CD4-positive, alpha-beta T cell (primary cell): Measurements from ENCODE around the gene LMO4. TPM values are rescaled to one million over a fixed set of nuclear protein-coding genes. Genes with fewer than 3 reads are reported as not detected.

ENCODE experiments used
- ATAC-seq: fragments of 200-7000 bp; cut with Tn5 transposase; one replicate; pipeline ENCODE4 v1.10.0; 2022; ENCODE audit warnings: mild to moderate bottlenecking; ENCODE audit not compliant: poor library complexity
- CTCF ChIA-PET: fragments of 350-600 bp; sonication (Branson Sonifier 250); formaldehyde crosslinking; loops from one replicate; lab custom pipeline; 2021; ENCODE audit warnings: antibody characterized with exemption, inconsistent platforms; lab: Charles Lee
- POLR2A ChIA-PET: fragments of 350-600 bp; sonication (Branson Sonifier 250); formaldehyde crosslinking; loops from one replicate; lab custom pipeline; 2021; ENCODE audit warnings: antibody characterized with exemption, inconsistent platforms; lab: Charles Lee
- DNase-seq, 14 experiments: peaks; one replicate each; pipeline ENCODE4 v3.0.0-alpha.2; 2013 to 2020; ENCODE audit warnings: mixed read lengths in 2 of 14
- H3K27ac ChIP-seq, 2 donors: one replicate each; pipeline versions ENCODE4 v1.5.1 to v1.7.0; 2013; ENCODE audit warnings: low read length in 2 of 2, low read depth in 1 of 2, mild to moderate bottlenecking in 1 of 2
- H3K27me3 ChIP-seq, 2 experiments: 1 replicate in 1 of 2; 2 replicates in 1 of 2; pipeline versions ENCODE4 v1.6.1 to v1.7.0; 2013; ENCODE audit warnings: low read length in 2 of 2, control low read depth in 1 of 2, mild to moderate bottlenecking in 1 of 2, moderate library complexity in 1 of 2; ENCODE audit not compliant: insufficient read depth in 2 of 2, control insufficient read depth in 1 of 2
- H3K36me3 ChIP-seq: one replicate; pipeline ENCODE4 v1.6.1; 2013; ENCODE audit warnings: low read length, control low read depth; ENCODE audit not compliant: insufficient read depth
- H3K4me1 ChIP-seq: one replicate; pipeline ENCODE4 v1.6.1; 2013; ENCODE audit warnings: low read length, control low read depth; ENCODE audit not compliant: insufficient read depth
- H3K4me3 ChIP-seq: one replicate; pipeline ENCODE4 v1.5.1; 2013; ENCODE audit warnings: mild to moderate bottlenecking, low read length, moderate library complexity
- H3K9me3 ChIP-seq, 2 experiments: 1 replicate in 1 of 2; 2 replicates in 1 of 2; pipeline versions ENCODE4 v1.6.1 to v1.7.0; 2013; ENCODE audit warnings: low read length in 2 of 2, mild to moderate bottlenecking in 2 of 2, control low read depth in 1 of 2, moderate library complexity in 1 of 2; ENCODE audit not compliant: control insufficient read depth in 1 of 2, insufficient read depth in 1 of 2
- H3K27ac Mint-ChIP-seq: one replicate; pipeline ENCODE4 v1.8.0; 2020; ENCODE audit warnings: mixed read lengths
- H3K27me3 Mint-ChIP-seq: one replicate; pipeline ENCODE4 v1.8.0; 2021; ENCODE audit warnings: mixed read lengths
- H3K36me3 Mint-ChIP-seq: one replicate; pipeline ENCODE4 v1.8.0; 2021; ENCODE audit warnings: low read depth, mixed read lengths
- H3K4me1 Mint-ChIP-seq: one replicate; pipeline ENCODE4 v1.8.0; 2021; ENCODE audit warnings: low read depth, mixed read lengths
- H3K4me3 Mint-ChIP-seq: one replicate; pipeline ENCODE4 v1.8.0; 2020; ENCODE audit warnings: mild to moderate bottlenecking, mixed read lengths
- H3K9me3 Mint-ChIP-seq: one replicate; pipeline ENCODE4 v1.8.0; 2020; ENCODE audit warnings: mixed read lengths
- intact Hi-C, 2 experiments: fragments of 100-400 bp; cut with DNase I in 1 of 2; cut with micrococcal nuclease in 1 of 2; formaldehyde crosslinking; loops; one replicate each; pipeline versions ENCODE4 v1.15.1 to v1.9.0; 2023 to 2025; cut with DNase I, micrococcal nuclease
- total RNA-seq, 174 experiments: library from RNA in 2 of 174; stranded (reverse) in 2 of 174; gene quantifications; one replicate each; pipeline ENCODE4 v1.2.3 and lab custom pipeline; 2021 to 2026
- TF ChIP-seq, protein P1 (sequence below): fragments of 200-600 bp; IDR thresholded peaks from one replicate; pipeline ENCODE4 v1.8.0; 2022; ENCODE audit warnings: antibody characterized with exemption, mild to moderate bottlenecking

The LMO4 gene
- total RNA-seq, 2 experiments from 2014 or later, result 16.0 to 18.2 TPM

DNA sequence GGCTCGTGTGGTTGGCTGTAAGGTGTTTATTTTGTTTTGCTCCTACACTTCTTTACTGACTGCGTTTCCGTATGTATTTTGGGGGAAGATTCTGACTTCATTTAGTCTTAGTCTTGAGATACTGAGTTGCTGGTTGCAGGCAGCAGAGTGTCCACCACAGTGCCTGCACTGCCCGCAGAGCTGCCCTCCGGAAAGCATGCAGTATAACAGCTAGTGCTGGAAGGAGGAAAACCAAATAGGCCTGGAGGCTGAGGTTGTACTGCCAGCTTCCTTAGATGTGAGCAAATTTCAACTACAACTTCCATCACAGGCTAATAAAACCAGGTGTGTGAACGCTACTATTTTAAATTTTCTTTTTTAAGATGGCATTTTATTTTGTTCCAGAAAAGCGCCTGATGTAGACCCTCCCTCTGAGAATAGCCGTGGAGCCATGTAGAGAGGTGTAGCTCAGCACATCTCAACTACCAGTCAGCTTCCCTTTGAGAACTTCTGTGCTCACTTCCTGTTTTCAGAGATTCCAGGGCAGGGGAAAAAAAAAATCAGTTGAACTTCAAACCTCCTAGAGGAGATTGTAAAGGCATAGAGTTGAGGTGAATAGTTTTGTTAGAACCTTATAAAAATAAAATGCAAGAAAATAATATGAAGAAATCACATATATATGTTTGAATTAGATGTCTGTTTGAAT, 17.6 kb downstream of the LMO4 start:
- no peaks in the 10 kb centered on the region for H3K27me3 Mint-ChIP-seq
- H3K4me3 Mint-ChIP-seq, result no peak overlapping the region
- POLR2A ChIA-PET, result interaction anchor here (0.6 to 2.0 kb wide), 2 partner anchors 11 to 15 kb away, joined by 3 to 9 read pairs; no protein-coding TSS in a partner anchor
- no peak overlapping the region for H3K27ac Mint-ChIP-seq
- DNase-seq (no peak), ATAC-seq (no peak)
- H3K36me3 Mint-ChIP-seq, result peaks cover 43% of the 10 kb centered on the region
- no peaks in the 10 kb centered on the region for H3K9me3 Mint-ChIP-seq
- CTCF ChIA-PET, result interaction anchor here (0.8 kb wide), 1 partner anchor 34 kb away, joined by 5 read pairs; no protein-coding TSS in a partner anchor
- TF ChIP-seq, protein P1, sequence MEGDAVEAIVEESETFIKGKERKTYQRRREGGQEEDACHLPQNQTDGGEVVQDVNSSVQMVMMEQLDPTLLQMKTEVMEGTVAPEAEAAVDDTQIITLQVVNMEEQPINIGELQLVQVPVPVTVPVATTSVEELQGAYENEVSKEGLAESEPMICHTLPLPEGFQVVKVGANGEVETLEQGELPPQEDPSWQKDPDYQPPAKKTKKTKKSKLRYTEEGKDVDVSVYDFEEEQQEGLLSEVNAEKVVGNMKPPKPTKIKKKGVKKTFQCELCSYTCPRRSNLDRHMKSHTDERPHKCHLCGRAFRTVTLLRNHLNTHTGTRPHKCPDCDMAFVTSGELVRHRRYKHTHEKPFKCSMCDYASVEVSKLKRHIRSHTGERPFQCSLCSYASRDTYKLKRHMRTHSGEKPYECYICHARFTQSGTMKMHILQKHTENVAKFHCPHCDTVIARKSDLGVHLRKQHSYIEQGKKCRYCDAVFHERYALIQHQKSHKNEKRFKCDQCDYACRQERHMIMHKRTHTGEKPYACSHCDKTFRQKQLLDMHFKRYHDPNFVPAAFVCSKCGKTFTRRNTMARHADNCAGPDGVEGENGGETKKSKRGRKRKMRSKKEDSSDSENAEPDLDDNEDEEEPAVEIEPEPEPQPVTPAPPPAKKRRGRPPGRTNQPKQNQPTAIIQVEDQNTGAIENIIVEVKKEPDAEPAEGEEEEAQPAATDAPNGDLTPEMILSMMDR, result no peak
- H3K36me3 ChIP-seq, result peaks cover 14% of the 10 kb centered on the region
- intact Hi-C loops, result no loop called here
- H3K27ac ChIP-seq, result no peak overlapping the region
- no peaks in the 10 kb centered on the region for H3K4me1 Mint-ChIP-seq
- no peaks in the 10 kb centered on the region for H3K9me3 ChIP-seq
- H3K27me3 ChIP-seq, result no peaks in the 10 kb centered on the region
- no peaks in the 10 kb centered on the region for H3K4me1 ChIP-seq
- no peak overlapping the region for H3K4me3 ChIP-seq

DNA sequence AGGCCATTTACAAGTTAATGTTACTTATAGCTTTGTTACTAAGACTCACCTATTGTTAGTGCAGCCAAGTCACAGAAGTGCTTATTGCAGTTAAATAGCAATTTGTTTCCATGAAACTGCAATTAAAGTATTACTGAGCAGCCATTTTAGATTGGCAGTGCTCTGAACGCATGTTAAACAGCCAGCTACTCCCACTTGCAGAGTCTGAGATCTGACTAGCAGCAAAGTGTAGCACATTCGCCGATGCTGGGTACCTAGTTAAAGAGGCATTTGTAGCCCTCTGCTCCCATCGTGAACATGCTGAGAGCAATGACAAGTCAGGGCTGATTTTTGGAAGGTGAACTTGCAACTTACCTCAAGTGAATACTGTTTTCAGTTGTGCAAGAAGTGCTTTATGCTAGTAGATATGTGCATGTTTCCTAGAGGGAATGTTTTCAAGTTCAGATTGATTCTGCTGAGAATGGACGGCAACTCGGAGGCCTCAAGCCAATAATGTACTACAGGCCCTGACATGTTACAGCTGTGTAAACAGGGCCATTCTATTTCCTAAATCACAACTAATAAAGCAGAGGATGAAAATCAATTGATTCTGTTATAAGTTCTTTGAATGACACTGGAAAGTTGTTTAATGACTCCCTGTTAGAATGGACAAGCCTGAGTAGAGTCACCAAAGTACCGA, 19.8 kb downstream of the LMO4 start:
- no peak for DNase-seq
- no peaks in the 10 kb centered on the region for H3K9me3 Mint-ChIP-seq
- no peaks in the 10 kb centered on the region for H3K4me1 ChIP-seq
- H3K4me3 Mint-ChIP-seq, result no peak overlapping the region
- no peak overlapping the region for H3K27ac ChIP-seq
- H3K4me1 Mint-ChIP-seq, result no peaks in the 10 kb centered on the region
- no peaks in the 10 kb centered on the region for H3K27me3 Mint-ChIP-seq
- no peak overlapping the region for H3K4me3 ChIP-seq
- TF ChIP-seq, protein P1, result no peak
- ChIA-PET POLR2A (interaction anchor here (2.0 kb wide), 1 partner anchor 17 kb away, joined by 9 read pairs; no protein-coding TSS in a partner anchor), CTCF (no interaction called here)
- intact Hi-C loops, result no loop called here
- H3K27ac Mint-ChIP-seq, result no peak overlapping the region
- H3K9me3 ChIP-seq, result no peaks in the 10 kb centered on the region
- H3K36me3 Mint-ChIP-seq, result peaks cover 22% of the 10 kb centered on the region
- no peaks in the 10 kb centered on the region for H3K27me3 ChIP-seq
- no peak for ATAC-seq
- peaks cover 10% of the 10 kb centered on the region for H3K36me3 ChIP-seq

DNA sequence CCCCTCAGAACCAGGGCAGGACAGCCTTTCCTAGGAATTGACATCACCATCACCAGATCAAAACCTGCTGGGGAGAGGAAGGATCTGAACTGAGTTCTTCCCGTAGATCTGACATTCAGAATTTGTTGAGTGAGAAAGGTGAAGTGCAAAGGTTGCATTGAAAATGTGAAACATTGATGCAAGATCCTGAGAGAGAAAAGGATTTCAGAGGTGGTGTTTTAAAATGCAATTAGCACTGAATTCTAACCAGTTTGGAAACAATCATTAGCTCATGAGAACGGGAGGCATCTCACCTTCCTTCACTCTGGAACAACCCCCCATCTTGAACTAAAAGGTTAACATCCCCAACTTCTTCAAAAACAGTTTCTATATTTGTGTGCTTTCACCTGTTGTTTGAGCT, 20.4 kb downstream of the LMO4 start:
- H3K9me3 ChIP-seq, result no peaks in the 10 kb centered on the region
- H3K27me3 ChIP-seq, result no peaks in the 10 kb centered on the region
- Mint-ChIP-seq H3K27ac (no peak overlapping the region), H3K4me1 (no peaks in the 10 kb centered on the region), H3K27me3 (no peaks in the 10 kb centered on the region), H3K36me3 (peaks cover 16% of the 10 kb centered on the region), H3K4me3 (no peak overlapping the region), H3K9me3 (no peaks in the 10 kb centered on the region)
- H3K27ac ChIP-seq, result no peak overlapping the region
- ChIA-PET POLR2A (no interaction called here), CTCF (no interaction called here)
- intact Hi-C loops, result no loop called here
- TF ChIP-seq, protein P1, result no peak
- H3K4me1 ChIP-seq, result no peaks in the 10 kb centered on the region
- H3K36me3 ChIP-seq, result peaks cover 5% of the 10 kb centered on the region
- ATAC-seq (no peak), DNase-seq (no peak)
- H3K4me3 ChIP-seq, result no peak overlapping the region
